Colon (tissue), 2 donors: ENCODE data around the gene MTHFSD.
"Not testable (repeated sequence)": the region's sequence is repeated elsewhere in the genome, so short reads cannot be mapped to it uniquely, and the experiment has no call there.

Experiments used
- FAIRE-seq: peaks from 2 replicates; lab custom pipeline; 2012; peaks lifted over from hg19 to GRCh38; lab: Jason Lieb, UNC
- donor health status: control.
- donor health status: control.

Gene MTHFSD, protein sequence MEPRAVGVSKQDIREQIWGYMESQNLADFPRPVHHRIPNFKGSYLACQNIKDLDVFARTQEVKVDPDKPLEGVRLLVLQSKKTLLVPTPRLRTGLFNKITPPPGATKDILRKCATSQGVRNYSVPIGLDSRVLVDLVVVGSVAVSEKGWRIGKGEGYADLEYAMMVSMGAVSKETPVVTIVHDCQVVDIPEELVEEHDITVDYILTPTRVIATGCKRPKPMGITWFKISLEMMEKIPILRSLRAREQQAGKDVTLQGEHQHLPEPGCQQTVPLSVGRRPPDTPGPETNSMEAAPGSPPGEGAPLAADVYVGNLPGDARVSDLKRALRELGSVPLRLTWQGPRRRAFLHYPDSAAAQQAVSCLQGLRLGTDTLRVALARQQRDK

DNA sequence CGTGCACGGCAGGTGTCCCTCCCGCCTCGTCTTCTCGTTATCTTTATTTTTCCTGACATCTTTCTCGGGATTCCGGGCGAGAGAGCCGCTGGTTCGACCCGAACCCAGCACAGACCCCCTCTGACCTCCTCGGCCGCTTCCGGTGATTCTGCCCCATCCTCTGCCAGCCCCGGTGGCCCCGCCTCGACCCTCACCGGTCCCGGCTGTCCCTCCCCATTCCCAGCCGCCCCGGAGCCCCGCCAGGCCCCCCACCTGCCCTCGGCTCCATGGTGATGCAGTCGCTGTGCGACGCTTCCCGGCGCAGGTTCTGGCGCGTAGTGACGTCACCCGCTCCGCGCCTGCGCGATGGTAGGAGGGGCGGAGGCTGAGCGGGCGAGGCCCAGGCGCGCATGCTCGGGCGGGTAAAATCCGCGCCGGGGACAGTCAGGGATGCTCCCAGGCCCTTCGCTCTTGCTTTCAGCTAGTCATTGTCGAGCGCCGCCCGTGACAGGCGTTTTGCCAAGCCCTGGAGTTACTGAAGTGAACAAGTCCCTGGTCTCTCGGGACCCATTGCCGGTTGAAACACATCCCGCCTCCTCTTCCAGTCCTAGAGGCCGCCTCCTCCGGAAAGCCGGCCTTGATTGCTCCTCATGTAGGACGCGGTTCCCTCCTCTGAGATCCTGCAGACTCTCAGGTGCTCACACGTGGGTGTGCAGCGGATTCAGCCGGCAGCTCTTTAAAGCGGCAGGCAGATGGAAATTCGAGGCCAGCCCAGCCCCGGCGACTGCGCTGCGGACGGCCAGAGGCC lies at the start of gene MTHFSD:
Gene MTHFSD (minus strand): TSS at position 319 of the 787 bp plus-strand sequence. CDS start 51 bp downstream, at position 268.
- no peak for FAIRE-seq

DNA sequence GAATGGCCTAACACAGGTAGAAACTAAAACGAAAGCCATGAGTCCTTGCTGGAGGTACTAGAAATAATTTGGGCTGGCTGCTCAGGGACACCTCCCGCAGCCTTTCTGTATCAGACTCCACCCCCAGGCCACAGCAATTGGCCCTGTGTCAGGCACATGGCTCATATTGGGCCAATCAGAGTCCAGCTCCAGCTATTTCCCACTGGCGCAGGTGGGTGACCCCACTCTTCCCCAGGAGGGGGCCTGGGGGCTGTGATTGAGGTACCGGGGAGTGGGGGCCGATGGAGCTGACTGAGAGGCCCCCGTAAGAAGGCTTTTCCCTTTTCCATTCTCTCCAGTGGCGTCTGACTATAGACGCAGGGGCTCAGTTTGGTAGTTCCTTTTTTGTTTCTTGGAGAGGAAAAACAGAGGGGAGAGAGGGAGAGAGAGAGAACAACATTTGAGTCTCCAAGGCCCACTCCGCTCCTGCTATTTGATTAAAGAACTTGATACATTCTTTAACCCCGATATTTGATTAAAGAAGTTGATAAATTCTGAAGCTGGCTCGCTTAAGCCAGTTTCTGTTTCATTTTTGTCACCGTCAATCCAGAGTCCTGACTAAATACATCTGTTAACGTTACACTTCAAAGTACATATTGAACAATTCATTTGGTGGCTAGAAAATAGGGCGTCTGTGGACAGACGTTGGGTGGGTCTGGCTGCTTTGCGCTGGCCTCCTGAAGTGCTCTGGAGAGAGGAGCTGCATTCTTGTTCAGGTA lies 49.6 kb upstream of the MTHFSD start:
- no peak for FAIRE-seq

DNA sequence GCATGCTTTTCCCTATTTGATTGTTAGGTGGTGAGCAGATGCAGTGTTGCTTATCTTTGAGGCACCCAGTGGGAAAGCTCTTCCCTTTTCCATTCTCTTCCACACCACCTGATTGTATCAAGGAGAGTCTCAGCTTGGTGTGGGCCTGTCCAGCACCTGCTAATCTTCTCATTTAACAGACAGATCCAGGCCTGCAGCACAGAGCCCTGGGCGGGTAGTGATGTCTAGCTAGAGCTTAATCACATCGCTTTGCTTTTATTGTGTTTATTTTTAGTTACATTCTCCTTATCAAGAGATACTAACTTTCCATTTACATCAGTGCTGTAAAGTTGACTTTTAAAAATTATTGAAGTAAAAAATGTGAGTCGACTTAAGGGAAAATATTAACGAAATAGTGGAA lies 47.5 kb upstream of the MTHFSD start:
- no peak for FAIRE-seq

DNA sequence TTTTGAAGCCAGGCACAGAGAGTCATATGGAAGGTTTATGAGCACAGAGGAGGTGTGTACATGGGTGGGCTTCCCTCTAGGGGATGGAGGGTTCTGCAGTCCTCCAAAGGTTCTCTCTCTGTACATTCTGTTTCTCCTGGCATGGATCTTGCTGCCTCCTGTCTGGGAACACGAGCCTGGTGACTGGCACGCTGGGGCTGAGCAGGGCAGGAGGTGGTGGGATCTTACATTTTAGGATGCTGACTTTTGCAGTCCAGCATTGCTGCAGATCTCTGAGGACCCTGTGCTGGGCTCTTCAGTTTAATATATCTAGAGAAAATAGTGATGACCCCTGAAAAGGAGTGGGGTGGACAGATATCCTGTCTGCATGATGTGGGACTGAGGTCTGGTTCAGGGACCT lies 46.3 kb upstream of the MTHFSD start:
- FAIRE-seq = no peak

DNA sequence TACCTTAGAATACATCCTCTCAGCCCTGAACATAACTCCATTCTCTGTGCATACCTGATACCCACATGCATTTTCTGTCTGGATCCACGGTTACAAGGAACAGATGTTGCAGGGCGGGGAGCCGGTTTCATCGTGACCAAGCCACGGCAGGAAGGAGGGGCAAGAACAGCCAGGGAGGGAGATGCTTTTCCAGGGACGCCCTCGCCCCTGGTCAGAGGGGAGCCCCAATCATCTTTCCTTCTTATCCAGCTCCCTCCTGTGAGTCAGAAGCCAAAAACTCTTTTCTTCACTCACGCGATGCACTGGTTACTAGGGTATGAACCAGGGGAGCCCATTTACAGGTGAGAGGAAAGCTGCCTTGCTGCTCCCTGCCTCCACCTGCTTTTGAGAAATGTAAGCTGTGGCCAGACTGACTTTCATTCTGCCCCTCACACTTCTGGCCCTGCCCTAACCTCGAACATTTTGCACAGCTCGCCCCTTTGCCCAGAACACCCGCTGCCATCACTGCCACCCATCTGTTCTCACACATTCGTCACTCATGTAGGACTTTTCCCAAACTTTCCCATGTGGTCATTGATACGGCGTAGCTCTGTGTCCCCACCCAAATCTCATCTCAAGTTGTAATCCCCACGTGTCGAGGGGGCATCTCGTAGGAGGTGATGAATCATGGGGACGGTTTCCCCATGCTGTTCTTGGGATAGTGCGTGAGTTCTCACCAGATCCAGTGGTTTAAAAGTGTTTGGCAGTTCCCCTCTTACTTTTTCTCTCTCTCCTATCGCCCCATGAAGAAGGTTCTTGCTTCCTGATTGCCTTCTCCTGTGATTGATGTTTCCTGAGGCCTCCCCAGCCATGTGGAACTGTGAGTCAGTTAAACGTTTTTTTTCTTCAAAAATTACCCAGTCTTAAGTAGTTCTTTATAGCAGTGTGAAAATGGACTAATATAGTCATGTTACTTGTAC lies 43.9 kb upstream of the MTHFSD start:
- FAIRE-seq = no peak

DNA sequence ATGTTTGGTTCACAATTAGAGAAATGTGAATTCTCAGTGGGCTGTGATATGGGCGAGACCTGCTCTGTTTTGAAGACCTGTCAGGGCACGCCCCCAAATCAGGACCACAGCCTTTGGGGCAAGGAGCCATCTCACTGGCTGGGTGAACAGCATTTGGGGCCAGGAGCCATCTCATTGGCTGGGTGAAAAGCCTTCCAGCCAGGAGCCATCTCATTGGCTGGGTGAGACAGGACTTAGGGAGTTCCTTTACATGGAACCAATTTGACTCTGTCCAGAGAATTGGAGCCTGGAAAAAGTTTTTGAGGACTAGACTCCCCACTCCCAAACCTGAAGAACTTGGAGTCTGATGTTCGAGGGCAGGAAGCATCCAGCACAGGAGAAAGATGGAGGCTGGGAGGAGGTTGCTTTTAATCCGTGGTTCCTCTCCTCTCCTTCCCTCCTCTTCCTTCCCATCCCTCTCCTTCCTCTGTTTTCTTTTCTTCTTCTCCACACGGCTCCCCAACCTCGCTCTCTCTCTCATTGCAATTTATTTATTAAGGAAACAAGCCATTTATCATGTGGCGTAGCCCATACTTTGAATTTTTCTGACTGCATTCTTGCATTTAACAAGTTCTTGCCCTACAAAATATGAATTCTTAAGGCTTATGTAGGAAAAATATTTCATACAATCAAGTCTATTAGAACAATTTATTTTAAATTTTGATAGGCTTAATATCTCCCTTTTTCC lies 43.0 kb upstream of the MTHFSD start:
- no peak for FAIRE-seq

DNA sequence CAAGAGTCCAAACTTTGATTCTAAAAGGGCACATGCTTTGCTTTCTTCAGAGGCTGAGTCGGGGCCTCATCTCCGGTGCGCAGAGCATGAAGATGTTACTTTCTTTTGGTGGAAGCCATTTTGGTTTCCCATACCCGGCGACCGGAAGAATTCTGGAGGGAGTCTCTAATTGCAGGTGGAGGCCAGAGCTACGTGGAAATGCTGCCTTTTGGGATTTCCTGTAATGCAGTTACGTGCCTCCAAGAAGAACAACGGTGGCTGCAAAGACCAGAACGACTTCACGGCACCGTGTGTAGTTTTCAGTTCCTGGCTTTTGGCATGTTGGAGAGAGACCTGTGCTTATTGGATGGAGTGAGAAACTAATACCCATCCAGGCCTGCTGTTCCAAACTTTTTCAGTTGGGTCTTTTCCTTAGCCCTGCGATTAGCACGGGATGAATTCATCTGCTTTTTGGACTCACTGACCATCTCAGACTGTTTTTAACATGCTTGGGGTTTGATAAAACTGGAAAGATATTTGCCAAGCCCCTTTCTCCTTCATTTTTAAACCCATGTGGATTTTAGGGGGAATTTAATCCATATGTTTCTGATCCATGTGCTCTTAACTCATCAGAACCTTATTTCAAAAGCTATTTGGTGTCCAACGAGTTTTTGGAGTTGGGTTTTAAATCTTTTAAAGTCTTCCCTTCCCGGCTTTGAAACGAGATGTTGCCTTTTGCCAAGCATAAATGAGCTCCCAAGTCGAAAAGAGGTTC lies 42.3 kb upstream of the MTHFSD start:
- FAIRE-seq = no peak

DNA sequence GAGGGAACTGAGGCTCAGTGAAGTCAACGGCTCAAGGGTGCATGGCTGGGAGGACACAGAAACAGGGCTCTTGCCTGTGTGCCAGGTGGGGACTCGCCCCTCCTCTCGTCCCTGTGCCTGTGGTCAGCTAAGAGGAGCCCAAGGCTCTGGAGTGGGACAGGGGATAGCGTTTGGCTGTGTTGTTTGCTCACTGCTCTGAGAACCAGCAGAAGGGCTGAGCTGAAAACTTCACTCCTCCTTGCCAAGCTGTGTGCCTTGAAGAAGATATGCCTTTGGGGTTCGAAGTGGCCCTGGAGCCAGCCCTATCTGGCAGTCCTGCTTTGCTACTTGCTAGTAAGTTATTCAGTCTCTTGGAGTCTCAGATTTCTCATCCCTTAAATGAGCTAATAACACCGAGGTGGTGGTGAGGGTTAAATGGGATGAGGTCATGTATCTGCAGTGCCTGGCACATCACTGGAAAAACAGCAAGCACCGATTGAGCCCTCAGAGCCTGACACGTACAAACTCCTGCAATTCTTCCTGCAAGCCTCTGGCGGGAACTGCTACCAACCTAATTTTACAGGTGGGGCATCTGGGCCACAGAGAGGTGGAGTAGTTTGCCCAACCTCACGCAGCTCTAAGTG lies 41.1 kb upstream of the MTHFSD start:
- FAIRE-seq = no peak

DNA sequence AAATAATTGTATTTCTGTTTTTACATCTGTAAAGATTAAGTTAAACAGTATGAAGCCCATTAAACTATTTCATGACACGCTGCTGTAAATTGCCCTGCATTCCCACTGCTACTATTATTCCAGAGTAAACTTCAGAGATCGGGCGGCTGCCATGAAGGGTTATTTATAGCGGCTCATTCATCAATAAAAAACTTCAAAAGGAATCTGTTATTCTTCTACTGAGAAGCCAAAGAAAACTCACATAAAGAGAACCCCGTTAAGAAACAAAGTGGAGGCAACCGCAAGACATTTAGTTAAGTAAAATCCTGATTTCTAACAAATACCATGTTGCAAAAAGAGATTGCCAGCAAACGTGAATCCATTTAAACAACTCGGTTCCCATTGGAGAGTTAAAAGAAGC lies 39.7 kb upstream of the MTHFSD start:
- no peak for FAIRE-seq

DNA sequence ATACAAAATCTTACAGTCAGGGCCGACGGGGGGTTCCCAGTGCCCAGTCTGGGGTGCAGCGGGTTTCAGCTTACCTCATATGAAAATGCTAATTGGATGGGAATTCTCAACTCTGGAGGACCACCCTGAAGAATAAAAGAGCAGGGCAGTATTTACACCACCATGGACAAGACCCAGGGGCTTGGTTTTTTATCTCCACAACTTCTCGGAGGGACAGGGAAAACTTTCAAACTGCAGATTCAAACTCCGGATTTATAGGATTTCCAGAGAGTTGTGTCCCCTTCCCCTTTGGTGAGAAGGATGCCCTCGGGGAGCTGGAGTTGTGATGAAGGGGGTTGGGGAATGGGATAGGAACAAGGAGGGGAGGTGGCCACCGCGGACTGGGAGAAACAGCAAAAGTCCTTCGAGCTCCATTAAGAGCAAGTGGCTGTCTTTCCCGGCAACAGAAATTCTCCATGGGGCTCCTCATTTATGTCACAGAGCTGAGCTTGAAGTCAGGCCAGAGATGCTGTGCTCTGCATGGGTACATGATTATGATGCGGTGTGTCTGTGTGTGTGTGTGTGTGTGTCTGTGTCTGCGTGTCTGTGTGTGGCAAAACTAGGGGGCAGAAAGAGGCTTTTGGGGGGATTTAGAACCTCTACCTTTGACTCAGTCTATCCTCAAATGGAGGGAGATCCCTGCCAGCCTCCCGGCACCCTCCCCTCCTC lies 39.0 kb upstream of the MTHFSD start:
- FAIRE-seq = no peak

DNA sequence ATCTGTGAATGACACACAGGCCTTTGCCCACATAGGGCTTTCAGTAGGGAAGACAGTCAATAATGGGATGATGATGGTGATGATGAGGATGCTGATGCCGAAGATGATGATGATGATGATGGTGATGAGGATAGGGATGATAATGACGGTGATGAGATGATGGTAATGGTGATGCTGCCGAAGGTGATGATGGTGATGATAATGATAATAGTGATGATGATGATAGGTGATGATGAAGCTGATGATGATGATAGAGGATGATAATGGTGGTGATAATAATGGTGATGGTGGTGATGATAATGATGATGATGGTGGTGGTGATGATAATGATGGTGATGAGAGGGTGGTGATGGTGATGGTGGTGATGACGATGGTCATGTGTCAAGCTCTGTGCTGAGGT lies 36.2 kb upstream of the MTHFSD start:
- no peak for FAIRE-seq

DNA sequence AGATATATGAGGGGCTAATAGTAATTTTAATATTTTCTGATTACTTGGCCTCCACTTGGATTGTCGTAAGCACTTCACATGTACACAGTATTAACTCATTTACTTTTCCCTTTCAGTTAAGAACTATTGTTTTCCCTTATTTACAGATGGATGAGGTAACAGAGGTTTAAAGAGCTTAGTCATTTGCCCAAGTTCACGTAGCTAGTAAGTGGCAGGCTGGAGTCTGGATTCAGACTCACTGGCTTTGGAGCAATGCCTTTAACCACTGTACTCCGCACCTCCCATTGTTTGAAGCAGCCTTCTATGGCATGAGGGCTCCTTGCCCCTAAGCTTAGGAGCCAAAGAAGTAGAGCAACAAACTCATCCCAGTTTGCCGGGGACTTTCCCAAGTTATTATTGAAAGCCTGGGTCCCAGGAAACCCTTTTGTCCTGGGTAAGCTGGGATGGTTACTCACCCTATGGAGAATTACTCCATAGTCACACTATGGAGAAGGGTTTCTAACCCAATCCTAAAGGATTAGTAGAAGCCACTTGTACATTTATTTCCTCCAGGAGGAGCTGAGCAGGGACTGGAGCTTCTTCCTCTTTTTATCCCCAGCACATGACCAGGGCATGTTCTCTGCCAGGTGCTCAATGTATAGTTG lies 35.6 kb upstream of the MTHFSD start:
- FAIRE-seq = no peak

DNA sequence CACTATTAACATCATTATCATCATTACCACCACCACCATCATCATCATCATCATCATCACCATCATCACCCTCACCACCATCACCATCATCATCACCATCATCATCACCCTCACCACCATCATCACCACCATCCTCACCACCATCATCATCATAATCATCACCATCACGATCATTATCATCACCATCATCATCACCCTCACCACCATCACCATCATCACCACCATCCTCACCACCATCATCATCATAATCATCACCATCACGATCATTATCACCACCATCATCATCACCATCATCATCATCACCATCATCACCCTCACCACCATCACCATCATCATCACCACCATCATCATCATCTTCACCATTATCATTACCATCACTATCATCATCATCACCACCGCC lies 32.9 kb upstream of the MTHFSD start:
- not testable (repeated sequence) for FAIRE-seq

DNA sequence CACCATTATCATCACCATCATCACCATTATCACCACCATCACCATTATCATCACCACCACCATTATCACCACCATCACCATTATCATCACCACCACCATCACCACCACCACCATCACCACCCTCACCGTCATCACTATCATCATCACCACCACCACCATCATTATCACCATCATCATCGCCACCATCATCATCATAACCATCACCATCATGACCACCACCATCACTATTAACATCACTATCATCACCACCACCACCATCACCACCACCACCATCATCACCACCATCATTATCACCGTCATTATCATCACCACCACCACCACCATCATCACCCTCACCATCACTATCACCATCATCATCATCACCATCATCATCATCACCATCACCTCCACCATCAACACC lies 32.5 kb upstream of the MTHFSD start:
- no peak for FAIRE-seq

DNA sequence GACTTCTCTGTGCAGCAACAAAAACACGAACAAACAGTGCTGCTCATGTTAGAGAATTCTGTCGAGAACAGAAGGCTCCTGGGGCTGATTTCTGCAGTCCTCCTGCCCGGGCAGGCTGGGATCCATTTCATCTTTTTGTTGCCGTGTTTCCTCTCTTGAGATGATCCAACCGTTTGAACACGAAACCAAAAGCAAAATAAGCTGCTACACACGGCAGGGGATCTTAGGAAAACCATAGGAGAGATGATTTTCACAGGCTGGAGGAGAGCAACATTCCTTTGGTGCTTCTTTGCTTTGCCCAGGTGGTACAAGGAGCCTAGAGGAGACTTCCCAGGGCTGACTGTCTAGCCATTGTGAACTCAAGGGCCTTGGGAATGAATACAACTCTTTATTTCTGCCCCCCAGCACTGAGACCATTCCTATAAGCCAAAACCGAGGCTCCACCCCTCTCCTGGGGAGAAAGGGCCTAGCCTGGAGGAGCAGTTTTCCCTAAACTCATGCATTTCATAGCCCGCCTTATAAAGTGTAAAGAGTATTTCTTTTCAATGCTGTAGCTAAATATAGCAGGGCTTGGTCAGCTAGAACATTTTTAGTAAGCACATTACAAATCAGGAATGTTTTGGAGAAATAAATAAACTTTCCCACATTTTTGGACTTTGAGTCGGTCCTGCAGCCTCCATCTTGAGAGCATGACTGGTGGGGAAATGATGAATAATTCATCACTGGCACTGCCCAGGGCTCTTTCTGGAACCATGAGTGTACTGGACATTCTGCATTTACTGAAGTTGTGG lies 31.0 kb upstream of the MTHFSD start:
- FAIRE-seq = no peak

DNA sequence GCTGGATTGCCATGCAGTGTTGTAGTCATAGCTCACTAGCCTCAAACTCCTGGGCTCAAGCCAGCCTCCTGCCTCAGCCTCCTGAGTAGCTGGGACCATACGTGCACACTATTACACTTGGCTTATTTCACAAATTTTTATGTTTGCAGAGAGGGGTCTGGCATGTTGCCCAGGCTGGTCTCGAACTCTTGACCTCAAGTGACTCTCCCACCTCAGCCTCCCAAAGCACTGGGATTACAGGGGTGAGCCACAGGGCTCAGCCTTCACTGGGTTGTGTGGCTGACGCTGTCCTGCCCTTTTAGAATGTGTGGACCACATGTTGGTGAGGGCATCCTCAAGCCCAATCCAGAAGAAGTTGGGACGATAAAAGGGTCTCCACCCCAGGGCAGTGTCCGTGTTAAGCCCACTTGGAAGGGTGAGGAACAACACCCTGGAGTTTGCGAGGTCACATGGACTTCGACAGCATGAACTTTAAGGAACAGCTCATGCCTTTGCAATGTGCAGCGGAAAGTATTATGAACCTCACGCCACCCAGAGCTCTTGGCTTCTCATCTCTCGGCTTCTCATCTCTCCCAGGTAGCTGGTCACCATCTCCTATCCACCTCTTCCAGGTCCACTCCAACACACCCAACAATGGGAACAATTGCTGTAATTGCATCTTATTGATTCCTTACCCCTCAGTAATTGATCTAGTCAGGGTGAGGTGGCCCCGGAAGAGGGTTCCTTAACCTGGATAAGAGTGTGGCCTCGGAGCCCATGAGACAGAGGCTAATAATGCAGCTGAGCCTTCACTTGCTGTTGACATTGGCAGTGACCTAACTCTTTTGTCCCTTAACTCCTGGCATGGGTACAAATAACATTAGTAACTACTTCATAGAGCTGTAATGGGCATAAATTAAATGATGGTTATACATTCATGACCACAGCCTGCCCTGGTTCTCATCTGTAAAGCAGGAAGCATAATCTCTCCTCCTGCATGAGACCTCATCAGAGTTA lies 30.0 kb upstream of the MTHFSD start:
- no peak for FAIRE-seq
